HepG2 (cell line): ENCODE results near the gene RAMP3. TPM values are rescaled to one million over a fixed set of nuclear protein-coding genes. Genes with fewer than 3 reads are reported as not detected.

ENCODE experiments used
- ATAC-seq: fragments of 200-7000 bp; cut with Tn5 transposase; 3 replicates; pipeline ENCODE4 v1.9.1; 2020; ENCODE audit warnings: mild to moderate bottlenecking, moderate library complexity
- BruUV-seq: library from RNA; stranded (reverse); fragments of 400-500 nt; replicated peaks from 2 replicates; lab custom pipeline; 2021; lab: Mats Ljungman, UMichigan
- CTCF ChIA-PET: fragments of 300-600 bp; formaldehyde crosslinking; extraction: SDS; loops from one replicate; lab custom pipeline; 2021; ENCODE audit warnings: low total read pairs, inconsistent platforms, low intra/inter-chr PET ratio; lab: Yijun Ruan, JAX
- POLR2A ChIA-PET: fragments of 350-600 bp; sonication (Branson Sonifier 250); formaldehyde crosslinking; loops from one replicate; lab custom pipeline; 2020; ENCODE audit warnings: antibody characterized with exemption, inconsistent platforms; lab: Yijun Ruan, JAX
- DNase-seq: peaks from one replicate; pipeline ENCODE4 v3.0.0-alpha.2; 2015; ENCODE audit warnings: low spot score
- FAIRE-seq: peaks from 3 replicates; lab custom pipeline; 2011; peaks lifted over from hg19 to GRCh38; lab: Jason Lieb, UNC
- H2AFZ ChIP-seq: one replicate; pipeline ENCODE4 v1.6.1; 2011; ENCODE audit warnings: low read length, inconsistent platforms
- H3K27ac ChIP-seq: fragments of 300-600 bp; 3 replicates; pipeline ENCODE4 v1.8.0; 2011; ENCODE audit warnings: mixed run types, mild to moderate bottlenecking, mixed read lengths, low read length, inconsistent platforms; ENCODE audit not compliant: insufficient read depth; ENCODE audit errors: extremely low read length
- H3K27me3 ChIP-seq, 2 experiments: fragments of 200-600 bp in 1 of 2; 2 replicates in 1 of 2; 3 replicates in 1 of 2; pipeline versions ENCODE4 v1.6.0 to v1.8.0; 2011; ENCODE audit warnings: low read length in 2 of 2, mild to moderate bottlenecking in 2 of 2, moderate library complexity in 2 of 2, inconsistent platforms in 1 of 2; ENCODE audit not compliant: insufficient read depth in 2 of 2, control insufficient read depth in 1 of 2
- H3K36me3 ChIP-seq, 2 experiments: fragments of 200-600 bp in 1 of 2; replicated peaks in 1 of 2; 2 replicates in 1 of 2; 3 replicates in 1 of 2; pipeline versions ENCODE4 v1.5.1 to v1.8.0; 2011; ENCODE audit warnings: low read length in 2 of 2, inconsistent platforms in 1 of 2; ENCODE audit not compliant: insufficient read depth in 2 of 2, control insufficient read depth in 1 of 2
- H3K4me1 ChIP-seq: 2 replicates; pipeline ENCODE4 v1.5.1; 2012; ENCODE audit warnings: low read length, inconsistent platforms; ENCODE audit not compliant: insufficient read depth
- H3K4me2 ChIP-seq: 2 replicates; pipeline ENCODE4 v1.6.0; 2011; ENCODE audit warnings: low read depth, low read length, inconsistent platforms
- H3K4me3 ChIP-seq, 3 experiments: fragments of 200-600 bp in 1 of 3; sonication (generic), shearing (Covaris generic) in 1 of 3; replicated peaks in 1 of 3; 2 replicates each; pipeline ENCODE4 v1.5.1; 2011 to 2016; ENCODE audit warnings: low read length in 3 of 3, inconsistent platforms in 2 of 3, low read depth in 2 of 3, mild to moderate bottlenecking in 2 of 3, control low read depth in 1 of 3, mixed read lengths in 1 of 3; ENCODE audit not compliant: insufficient read depth in 1 of 3
- H3K79me2 ChIP-seq: one replicate; pipeline ENCODE4 v1.6.1; 2011; ENCODE audit warnings: low read length, inconsistent platforms; ENCODE audit not compliant: insufficient read depth
- H3K9ac ChIP-seq: 2 replicates; pipeline ENCODE4 v1.6.0; 2011; ENCODE audit warnings: mild to moderate bottlenecking, low read depth, low read length, inconsistent platforms; ENCODE audit not compliant: insufficient read depth
- H3K9me3 ChIP-seq: 2 replicates; pipeline ENCODE4 v1.5.1; 2012; ENCODE audit warnings: mild to moderate bottlenecking, low read length
- H4K20me1 ChIP-seq: 2 replicates; pipeline ENCODE4 v1.6.0; 2011; ENCODE audit warnings: inconsistent platforms, mild to moderate bottlenecking, low read length, moderate library complexity; ENCODE audit not compliant: insufficient read depth
- FOXJ3 ChIP-seq: sonication (generic); formaldehyde crosslinking; IDR thresholded peaks from 2 replicates; pipeline ENCODE4 v1.4.0; 2020; ENCODE audit warnings: missing genetic modification reagents, mild to moderate bottlenecking, borderline replicate concordance
- GMEB1 ChIP-seq: sonication (generic); formaldehyde crosslinking; IDR thresholded peaks from 2 replicates; pipeline ENCODE4 v1.5.1; 2020; ENCODE audit warnings: missing genetic modification reagents, mild to moderate bottlenecking, borderline replicate concordance
- HNRNPLL ChIP-seq: fragments of 200-400 bp; formaldehyde crosslinking; IDR thresholded peaks from 2 replicates; pipeline ENCODE4 v1.6.1; 2017; ENCODE audit warnings: mild to moderate bottlenecking, low read depth, low read length; ENCODE audit not compliant: poor library complexity, severe bottlenecking
- ZFAT ChIP-seq: sonication (generic); formaldehyde crosslinking; conservative IDR thresholded peaks from 2 replicates; pipeline ENCODE4 v1.8.1; 2023; ENCODE audit warnings: missing genetic modification reagents, inconsistent platforms
- ZNF572 ChIP-seq: sonication (generic); formaldehyde crosslinking; IDR thresholded peaks from 2 replicates; pipeline ENCODE4 v1.5.1; 2020; ENCODE audit warnings: mild to moderate bottlenecking, missing genetic modification reagents
- WGBS: methylation state at CpG from one replicate; pipeline ENCODE4 v1.1.6; 2017; ENCODE audit warnings: low lambda C conversion rate; 5-methylcytosine and 5-hydroxymethylcytosine counted together
- in situ Hi-C: cut with HindIII; loops from 2 replicates; pipeline ENCODE4 v1.10.0; 2017; ENCODE audit warnings: low pct_unique_long_range_greater_than_20kb; ENCODE audit not compliant: extremely low pct_ligation_motif_present
- intact Hi-C: fragments of 100-400 bp; cut with micrococcal nuclease; formaldehyde crosslinking; loops from one replicate; pipeline ENCODE4 v1.10.0; 2022; ENCODE audit not compliant: unreplicated experiment
- polyA plus RNA-seq, 8 experiments: library from polyadenylated mRNA; depleted of rRNA in 3 of 8; stranded (reverse) in 7 of 8; unstranded in 1 of 8; fragments of >200 nt; fragmentation: Illumina TruSeq in 4 of 8; extraction: Trizol in 4 of 8; gene quantifications; 2 replicates each; pipeline versions ENCODE4 v1.2.1 to v1.2.3, GENCODE V29; 2011 to 2016; ENCODE audit warnings: low read depth in 4 of 8, missing spikeins in 1 of 8, mixed read lengths in 1 of 8; ENCODE audit not compliant: insufficient read depth in 1 of 8
- total RNA-seq, 5 experiments: library from RNA; depleted of rRNA; stranded (reverse); fragments of >200 nt; fragmentation: Illumina TruSeq; extraction: Trizol; gene quantifications; 2 replicates each; pipeline ENCODE4 v1.2.3, GENCODE V29; 2016; ENCODE audit warnings: low read depth in 1 of 5

Gene RAMP3
- total and polyA plus RNA-seq, 2 of the 13 experiments (the other 11 are each of a cell fraction or from before 2014, with no cell fraction given), result not detected

- Histone ChIP-seq H3K4me1 (no peaks in the 10 kb centered on the region), H4K20me1 (no peaks in the 10 kb centered on the region), H3K27me3 (peaks cover 8 to 51% of the 10 kb centered on the region in 2 experiments; a peak in 4 of 5 replicates), H3K9me3 (no peaks in the 10 kb centered on the region), H3K4me2 (no peak overlapping the region), H3K27ac (no peak overlapping the region), H3K4me3 (no peak overlapping the region), H3K36me3 (no peaks in the 10 kb centered on the region), H2AFZ (no peak overlapping the region), H3K9ac (no peak overlapping the region), H3K79me2 (no peaks in the 10 kb centered on the region)
- ChIA-PET CTCF (no interaction called here), POLR2A (no interaction called here)
- no TSS peak for BruUV-seq
- 52% methylated on average over 6 of the region's 11 CpGs for WGBS
- TF ChIP-seq FOXJ3 (no peak), ZFAT (CRISPR knock-in tag) (no peak), ZNF572 (CRISPR knock-in tag) (no peak), HNRNPLL (no peak), GMEB1 (no peak)
- FAIRE-seq (no peak), ATAC-seq (no peak), DNase-seq (no peak)
- in situ Hi-C loops, result no loop called here
- intact Hi-C loops, result no loop called here
These were observed 28.7 kb downstream of the RAMP3 start for GRCh38 chr7:45186261-45186813.
